ENCODE results near the gene ALLC.

ALLC gene

DNA sequence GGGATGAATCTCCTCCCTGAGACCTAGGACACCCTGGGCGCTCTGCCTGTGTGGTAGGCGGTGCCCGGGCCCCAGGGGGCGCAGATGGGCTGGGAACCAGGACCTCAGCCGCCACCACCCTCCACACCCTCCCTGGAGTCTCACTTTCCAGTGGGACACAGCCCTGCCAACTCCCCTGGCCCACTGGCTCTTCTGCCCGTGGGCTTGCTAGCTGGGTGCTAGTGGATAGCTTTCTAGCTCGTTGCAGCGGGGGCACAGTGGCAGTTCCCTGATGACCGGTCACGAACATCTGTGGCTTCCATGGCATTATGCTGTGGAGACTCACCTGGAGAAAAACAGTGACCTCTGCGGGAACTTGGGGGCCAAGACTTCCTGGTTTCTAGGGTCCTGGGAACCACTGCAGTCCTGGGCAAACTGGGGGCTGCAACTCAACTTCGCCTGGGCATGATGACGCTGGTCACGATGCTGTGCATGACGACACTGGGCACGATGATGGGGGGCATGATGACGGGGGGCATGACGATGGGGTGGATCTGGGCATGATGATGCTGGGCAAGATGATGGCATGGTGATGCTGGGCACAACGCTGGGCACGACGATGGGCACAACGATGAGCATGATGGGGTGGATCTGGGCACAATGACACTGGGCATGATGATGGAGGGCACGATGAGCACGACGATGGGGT, 31.0 kb upstream of the ALLC start:
- no peak overlapping the region for H3K27ac ChIP-seq (ENCODE audit: low read depth, low read length)

DNA sequence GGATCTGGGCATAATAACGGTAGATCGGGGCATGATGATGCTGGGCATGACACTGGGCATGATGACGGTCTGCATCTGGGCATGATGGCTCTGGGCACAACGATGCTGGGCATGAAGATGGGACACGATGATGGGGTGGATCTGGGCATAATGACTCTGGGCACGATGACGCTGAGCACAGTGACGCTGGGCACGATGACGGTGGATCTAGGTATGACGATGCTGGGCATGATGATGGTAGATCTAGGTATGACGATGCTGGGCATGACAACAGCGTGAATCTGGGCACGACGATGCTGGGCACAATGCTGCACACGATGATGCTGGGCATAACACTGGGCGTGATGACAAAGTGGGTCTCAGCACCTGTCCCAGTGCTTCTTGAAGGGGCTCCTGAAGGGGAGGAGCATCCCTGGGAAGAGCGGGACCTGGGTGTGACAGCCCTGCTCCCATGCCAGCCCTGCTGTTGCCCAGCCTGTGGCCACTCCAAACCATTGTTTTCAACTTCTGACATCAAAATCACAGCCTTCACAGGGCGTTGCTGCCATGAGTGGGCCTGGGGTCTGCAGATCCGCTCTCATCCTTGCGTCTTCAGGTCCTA, 30.4 kb upstream of the ALLC start:
- Histone ChIP-seq H3K9me3 (ENCODE audit: control insufficient read depth, insufficient read depth, low read length) (no peaks in the 10 kb centered on the region), H3K4me3 (ENCODE audit: low read depth, low read length) (no peak overlapping the region), H3K36me3 (ENCODE audit: control insufficient read depth, insufficient read depth, low read length) (no peaks in the 10 kb centered on the region), H3K4me1 (ENCODE audit: control insufficient read depth, insufficient read depth, low read length) (no peaks in the 10 kb centered on the region), H3K27me3 (ENCODE audit: control insufficient read depth, insufficient read depth, low read length) (no peaks in the 10 kb centered on the region), H3K9ac (ENCODE audit: low read depth, low read length) (no peak overlapping the region), H3K27ac (ENCODE audit: low read depth, low read length) (no peak overlapping the region)

More for the DNA sequence above, 31.0 kb upstream of the ALLC start:
- Histone ChIP-seq H3K9me3 (ENCODE audit: control insufficient read depth, insufficient read depth, low read length) (no peaks in the 10 kb centered on the region), H3K27me3 (ENCODE audit: control insufficient read depth, insufficient read depth, low read length) (no peaks in the 10 kb centered on the region), H3K9ac (ENCODE audit: low read depth, low read length) (no peak overlapping the region), H3K4me1 (ENCODE audit: control insufficient read depth, insufficient read depth, low read length) (no peaks in the 10 kb centered on the region), H3K4me3 (ENCODE audit: low read depth, low read length) (no peak overlapping the region), H3K36me3 (ENCODE audit: control insufficient read depth, insufficient read depth, low read length) (no peaks in the 10 kb centered on the region)

DNA sequence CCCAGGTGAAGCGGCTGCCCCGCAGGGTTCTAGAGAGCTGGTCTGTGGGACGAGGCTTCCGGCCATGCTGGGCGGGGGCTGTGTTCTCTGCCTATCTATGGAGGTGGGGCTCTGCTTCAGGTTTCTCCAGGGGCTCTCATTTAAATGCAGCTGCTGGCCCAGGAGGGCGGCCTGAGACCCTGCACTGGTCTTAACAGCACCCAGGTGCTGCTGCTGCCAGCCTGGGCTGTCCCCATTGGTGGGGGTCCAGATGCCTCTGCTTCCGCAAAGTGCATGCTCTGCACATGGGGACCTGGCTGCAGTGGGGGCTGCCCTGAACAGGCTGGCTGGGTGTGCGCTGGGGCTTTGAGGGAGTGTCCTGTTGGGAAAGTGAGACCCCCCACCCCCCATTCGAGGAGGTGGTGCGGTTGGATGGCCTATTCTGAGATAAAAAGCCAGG, 29.7 kb upstream of the ALLC start:
- no peaks in the 10 kb centered on the region for H3K4me1 ChIP-seq (ENCODE audit: control insufficient read depth, insufficient read depth, low read length)
- no peak overlapping the region for H3K4me3 ChIP-seq (ENCODE audit: low read depth, low read length)
- no peaks in the 10 kb centered on the region for H3K36me3 ChIP-seq (ENCODE audit: control insufficient read depth, insufficient read depth, low read length)
- H3K27ac ChIP-seq (ENCODE audit: low read depth, low read length), result no peak overlapping the region
- no peaks in the 10 kb centered on the region for H3K27me3 ChIP-seq (ENCODE audit: control insufficient read depth, insufficient read depth, low read length)
- H3K9ac ChIP-seq (ENCODE audit: low read depth, low read length), result no peak overlapping the region
- H3K9me3 ChIP-seq (ENCODE audit: control insufficient read depth, insufficient read depth, low read length), result no peaks in the 10 kb centered on the region

DNA sequence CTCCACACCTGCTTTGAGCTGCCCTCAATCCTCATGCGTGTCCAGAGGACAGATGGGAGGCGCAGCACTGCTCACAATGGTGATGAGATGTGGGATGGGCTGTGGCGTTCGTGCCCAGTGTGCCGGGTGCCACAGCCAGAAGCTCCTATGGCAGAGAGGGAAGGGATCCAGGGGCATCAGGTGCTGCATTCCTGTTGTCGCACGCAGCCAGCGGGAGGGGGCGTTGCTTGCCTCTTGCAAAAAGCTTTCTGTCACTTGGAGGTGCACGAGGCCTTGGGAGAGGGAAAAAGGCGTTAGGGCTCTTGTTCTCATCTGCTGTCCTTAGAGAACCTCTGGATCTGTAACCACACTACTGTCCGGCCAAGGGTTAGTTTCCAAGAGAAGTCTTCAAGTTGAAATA, 29.2 kb upstream of the ALLC start:
- no peaks in the 10 kb centered on the region for H3K9me3 ChIP-seq (ENCODE audit: control insufficient read depth, insufficient read depth, low read length)
- H3K9ac ChIP-seq (ENCODE audit: low read depth, low read length), result no peak overlapping the region
- no peak overlapping the region for H3K4me3 ChIP-seq (ENCODE audit: low read depth, low read length)
- H3K4me1 ChIP-seq (ENCODE audit: control insufficient read depth, insufficient read depth, low read length), result no peaks in the 10 kb centered on the region
- no peaks in the 10 kb centered on the region for H3K36me3 ChIP-seq (ENCODE audit: control insufficient read depth, insufficient read depth, low read length)
- H3K27ac ChIP-seq (ENCODE audit: low read depth, low read length), result no peak overlapping the region
- no peaks in the 10 kb centered on the region for H3K27me3 ChIP-seq (ENCODE audit: control insufficient read depth, insufficient read depth, low read length)

DNA sequence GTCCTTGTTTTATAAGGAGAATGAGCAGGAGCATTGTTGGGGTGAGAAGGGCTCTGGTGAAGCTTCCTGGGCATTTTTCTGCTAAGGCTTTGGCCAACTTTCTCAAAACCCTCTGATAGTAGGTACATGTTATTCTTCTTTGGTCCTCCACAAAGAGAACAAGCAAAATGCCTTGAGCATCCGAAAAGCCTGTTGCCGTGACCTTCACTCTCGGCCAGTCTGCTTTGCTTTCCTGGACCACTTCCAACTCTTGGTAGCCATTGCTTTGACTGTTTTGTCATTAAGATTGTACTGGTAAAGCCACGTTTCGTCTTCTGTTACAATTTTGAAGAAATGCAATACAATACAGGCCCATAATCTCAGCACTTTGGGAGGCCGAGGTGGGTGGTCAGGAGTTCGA, 27.4 kb upstream of the ALLC start:
- Histone ChIP-seq H3K4me1 (ENCODE audit: control insufficient read depth, insufficient read depth, low read length) (no peaks in the 10 kb centered on the region), H3K27me3 (ENCODE audit: control insufficient read depth, insufficient read depth, low read length) (no peaks in the 10 kb centered on the region), H3K9me3 (ENCODE audit: control insufficient read depth, insufficient read depth, low read length) (no peaks in the 10 kb centered on the region), H3K9ac (ENCODE audit: low read depth, low read length) (no peak overlapping the region), H3K27ac (ENCODE audit: low read depth, low read length) (no peak overlapping the region), H3K36me3 (ENCODE audit: control insufficient read depth, insufficient read depth, low read length) (no peaks in the 10 kb centered on the region), H3K4me3 (ENCODE audit: low read depth, low read length) (no peak overlapping the region)

DNA sequence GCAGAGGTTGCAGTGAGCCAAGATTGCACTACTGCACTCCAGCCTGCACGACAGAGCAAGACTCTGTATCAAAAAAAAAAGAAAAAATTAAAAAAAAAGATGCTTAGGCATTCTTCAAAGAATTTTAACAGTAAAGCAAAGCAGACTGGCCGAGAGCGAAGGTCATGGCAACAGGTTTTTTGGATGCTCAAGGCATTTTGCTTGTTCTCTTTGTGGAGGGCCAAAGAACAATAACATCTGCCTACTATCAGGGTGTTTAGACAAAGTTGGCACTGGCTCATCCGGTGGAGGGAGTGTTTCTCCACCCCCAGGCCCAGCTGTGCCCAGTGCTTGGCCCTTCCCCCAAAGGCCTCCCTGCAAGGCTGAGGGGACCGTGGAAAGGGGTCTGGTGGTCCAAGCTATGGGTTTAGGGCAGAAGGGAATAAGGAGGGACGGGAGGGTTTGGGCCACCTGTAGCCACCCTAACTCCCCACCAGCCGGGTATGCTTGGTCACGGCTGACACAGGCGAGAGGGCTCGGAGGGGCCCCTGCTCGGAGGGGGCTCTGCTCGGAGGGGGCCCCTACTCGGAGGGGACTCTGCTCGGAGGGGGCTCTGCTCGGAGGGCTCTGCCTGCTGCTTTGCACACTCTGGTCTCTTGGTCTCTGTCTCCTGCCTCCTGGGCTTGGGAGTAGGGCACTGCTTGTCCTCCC, 26.7 kb upstream of the ALLC start:
- Histone ChIP-seq H3K36me3 (ENCODE audit: control insufficient read depth, insufficient read depth, low read length) (no peaks in the 10 kb centered on the region), H3K27ac (ENCODE audit: low read depth, low read length) (no peak overlapping the region), H3K27me3 (ENCODE audit: control insufficient read depth, insufficient read depth, low read length) (no peaks in the 10 kb centered on the region), H3K9ac (ENCODE audit: low read depth, low read length) (no peak overlapping the region), H3K9me3 (ENCODE audit: control insufficient read depth, insufficient read depth, low read length) (no peaks in the 10 kb centered on the region), H3K4me3 (ENCODE audit: low read depth, low read length) (no peak overlapping the region), H3K4me1 (ENCODE audit: control insufficient read depth, insufficient read depth, low read length) (no peaks in the 10 kb centered on the region)

DNA sequence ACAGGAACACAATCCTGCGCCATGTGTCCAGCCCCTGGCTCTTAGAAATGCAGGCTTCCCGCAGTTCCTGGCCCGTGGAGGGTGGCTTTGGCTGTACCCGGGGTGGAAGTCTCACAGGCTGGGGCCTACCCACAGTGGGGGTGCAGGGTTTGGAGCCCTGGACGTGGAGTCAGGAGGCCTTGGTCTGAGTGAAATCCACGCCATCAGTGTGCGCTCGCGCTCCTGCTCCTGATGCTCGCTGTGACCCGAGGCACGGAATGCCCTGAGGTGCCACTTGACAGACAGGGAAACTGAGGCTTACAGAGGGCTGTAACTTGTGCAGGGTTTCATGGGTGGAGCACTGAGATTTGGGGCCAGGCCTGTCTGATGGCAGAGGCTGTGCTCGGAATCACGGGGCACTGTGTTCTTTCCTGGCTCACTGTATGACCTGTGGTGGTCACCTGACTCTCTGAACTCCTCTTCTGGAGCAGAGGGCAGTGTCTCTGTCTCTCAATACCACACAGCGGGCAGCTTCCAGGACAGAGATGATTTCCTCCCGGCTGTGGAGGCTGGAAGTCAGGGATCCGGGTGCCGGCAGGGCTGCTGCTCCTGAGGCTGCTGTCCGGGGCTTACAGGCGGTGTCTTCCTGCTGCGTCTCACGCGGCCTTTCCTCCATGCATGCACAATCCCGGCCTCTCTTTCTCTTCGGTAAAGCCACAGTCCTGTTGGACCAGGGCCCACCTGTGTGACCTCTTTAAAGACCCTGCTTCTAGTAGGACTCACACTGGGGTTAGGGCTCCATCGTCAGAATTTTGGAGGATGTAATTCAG, 25.9 kb upstream of the ALLC start:
- no peaks in the 10 kb centered on the region for H3K27me3 ChIP-seq (ENCODE audit: control insufficient read depth, insufficient read depth, low read length)
- H3K9ac ChIP-seq (ENCODE audit: low read depth, low read length), result no peak overlapping the region
- no peak overlapping the region for H3K4me3 ChIP-seq (ENCODE audit: low read depth, low read length)
- no peak overlapping the region for H3K27ac ChIP-seq (ENCODE audit: low read depth, low read length)
- no peaks in the 10 kb centered on the region for H3K4me1 ChIP-seq (ENCODE audit: control insufficient read depth, insufficient read depth, low read length)
- no peaks in the 10 kb centered on the region for H3K36me3 ChIP-seq (ENCODE audit: control insufficient read depth, insufficient read depth, low read length)
- no peaks in the 10 kb centered on the region for H3K9me3 ChIP-seq (ENCODE audit: control insufficient read depth, insufficient read depth, low read length)

DNA sequence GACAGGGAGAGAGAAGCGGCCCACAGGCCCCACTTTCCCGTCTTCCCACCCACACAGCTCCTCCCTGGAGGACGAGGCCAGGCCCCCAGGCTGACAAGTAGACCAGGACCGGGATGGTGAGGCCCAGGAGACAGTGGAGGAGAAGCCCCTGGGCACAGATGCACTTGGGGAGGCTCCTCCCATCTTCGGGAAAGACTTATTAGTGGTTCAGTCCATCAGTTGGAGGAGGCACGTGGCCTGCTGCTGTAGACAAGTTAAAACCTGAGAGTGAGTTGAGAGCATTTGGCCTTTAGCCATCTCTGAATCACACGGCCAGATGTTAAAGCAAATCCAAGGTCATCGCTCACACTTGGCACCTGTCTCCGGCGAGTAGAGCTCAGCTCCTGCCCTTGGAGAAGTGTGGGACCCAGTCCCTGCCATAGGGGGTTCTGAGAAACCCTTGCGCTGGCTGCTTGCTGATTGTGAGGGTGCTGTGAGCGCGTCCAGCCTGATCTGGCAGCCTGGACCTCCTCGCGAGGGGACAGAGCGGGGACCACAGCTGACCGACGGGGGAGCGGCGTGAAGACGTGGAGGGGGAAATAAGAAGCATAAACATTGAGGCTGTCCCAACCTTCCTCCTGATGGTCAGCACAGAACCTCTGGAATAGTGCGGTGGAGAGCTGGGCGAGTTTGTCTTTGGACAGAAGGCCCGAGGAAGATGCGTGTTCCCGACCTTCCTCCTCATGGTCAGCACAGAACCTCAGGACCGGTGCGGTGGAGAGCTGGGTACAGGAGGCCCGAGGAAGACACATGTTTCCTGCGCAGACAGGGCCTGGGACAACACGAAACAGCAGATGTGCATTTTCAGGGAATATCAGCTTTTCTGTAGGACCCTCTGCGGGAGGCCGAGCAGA, 24.7 kb upstream of the ALLC start:
- Histone ChIP-seq H3K36me3 (ENCODE audit: control insufficient read depth, insufficient read depth, low read length) (no peaks in the 10 kb centered on the region), H3K27me3 (ENCODE audit: control insufficient read depth, insufficient read depth, low read length) (no peaks in the 10 kb centered on the region), H3K9me3 (ENCODE audit: control insufficient read depth, insufficient read depth, low read length) (no peaks in the 10 kb centered on the region), H3K4me3 (ENCODE audit: low read depth, low read length) (no peak overlapping the region), H3K27ac (ENCODE audit: low read depth, low read length) (no peak overlapping the region), H3K4me1 (ENCODE audit: control insufficient read depth, insufficient read depth, low read length) (no peaks in the 10 kb centered on the region), H3K9ac (ENCODE audit: low read depth, low read length) (no peak overlapping the region)

DNA sequence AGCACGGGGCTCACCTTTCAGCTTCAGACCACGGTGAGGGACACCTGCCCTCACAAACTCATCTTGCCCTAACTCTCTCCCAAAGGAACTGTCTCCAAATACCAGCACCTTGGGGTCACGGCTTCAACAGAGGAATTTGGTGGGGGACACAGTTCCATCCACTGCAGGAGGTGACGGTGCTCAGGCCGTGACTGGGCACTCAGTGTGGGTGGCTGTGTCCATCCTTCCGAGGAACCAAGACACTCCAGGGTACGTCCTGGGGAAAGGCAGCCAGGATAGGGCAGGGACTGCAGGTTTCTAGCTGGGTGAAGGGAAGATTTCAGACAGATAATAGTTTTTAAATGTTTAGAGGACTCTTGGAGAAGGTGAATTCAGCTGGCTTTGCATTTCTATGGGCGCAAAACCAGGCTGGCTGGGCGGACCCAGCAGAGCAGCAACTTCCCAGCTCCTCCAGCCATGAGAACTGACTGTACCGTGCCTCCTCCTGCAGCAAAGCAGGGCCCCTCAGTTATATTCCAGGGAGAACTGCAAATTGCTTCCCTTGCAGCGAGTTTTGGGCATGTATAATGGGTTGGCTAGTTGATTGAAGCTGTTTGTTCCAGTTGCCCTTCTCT, 23.9 kb upstream of the ALLC start:
- no peak overlapping the region for H3K9ac ChIP-seq (ENCODE audit: low read depth, low read length)
- H3K27me3 ChIP-seq (ENCODE audit: control insufficient read depth, insufficient read depth, low read length), result no peaks in the 10 kb centered on the region
- no peaks in the 10 kb centered on the region for H3K9me3 ChIP-seq (ENCODE audit: control insufficient read depth, insufficient read depth, low read length)
- no peak overlapping the region for H3K4me3 ChIP-seq (ENCODE audit: low read depth, low read length)
- H3K4me1 ChIP-seq (ENCODE audit: control insufficient read depth, insufficient read depth, low read length), result no peaks in the 10 kb centered on the region
- no peaks in the 10 kb centered on the region for H3K36me3 ChIP-seq (ENCODE audit: control insufficient read depth, insufficient read depth, low read length)
- no peak overlapping the region for H3K27ac ChIP-seq (ENCODE audit: low read depth, low read length)

DNA sequence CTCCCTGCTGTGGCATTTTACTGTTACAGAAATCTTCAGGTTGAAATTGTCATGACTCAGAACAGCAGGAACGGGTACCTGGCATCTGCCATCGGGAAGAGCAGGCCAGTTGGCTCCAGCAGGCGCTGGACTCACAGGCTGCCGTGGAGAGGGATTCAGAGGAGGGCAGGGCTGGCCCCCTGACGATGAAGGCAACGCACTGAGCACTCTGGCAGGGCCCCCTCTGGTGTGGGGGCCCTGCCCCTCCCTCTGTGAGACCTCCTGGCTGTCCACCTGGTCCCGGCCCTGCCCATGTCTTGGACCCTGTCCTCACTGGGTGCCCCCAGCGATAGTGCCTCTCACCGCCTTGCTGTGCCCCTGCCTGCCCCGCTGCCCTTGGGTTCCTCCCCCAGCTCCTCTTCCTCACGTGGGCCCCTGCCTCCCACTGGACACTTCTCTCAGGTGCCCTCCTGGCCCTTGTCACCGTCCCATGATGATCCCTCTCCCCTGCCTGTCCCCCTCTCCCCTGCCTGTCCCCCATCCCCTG, 23.3 kb upstream of the ALLC start:
- no peak overlapping the region for H3K4me3 ChIP-seq (ENCODE audit: low read depth, low read length)
- no peak overlapping the region for H3K9ac ChIP-seq (ENCODE audit: low read depth, low read length)
- no peaks in the 10 kb centered on the region for H3K36me3 ChIP-seq (ENCODE audit: control insufficient read depth, insufficient read depth, low read length)
- H3K9me3 ChIP-seq (ENCODE audit: control insufficient read depth, insufficient read depth, low read length), result no peaks in the 10 kb centered on the region
- no peaks in the 10 kb centered on the region for H3K4me1 ChIP-seq (ENCODE audit: control insufficient read depth, insufficient read depth, low read length)
- H3K27me3 ChIP-seq (ENCODE audit: control insufficient read depth, insufficient read depth, low read length), result no peaks in the 10 kb centered on the region
- no peak overlapping the region for H3K27ac ChIP-seq (ENCODE audit: low read depth, low read length)
